Stimulated activated CD4-positive, alpha-beta T cell treated with anti-CD3 and anti-CD28 coated beads, Interleukin-1b, Interleukin-23, amount 100 ng/mL, for 4 hours (primary cell): ENCODE data around the gene SCFD2.
"Not testable (repeated sequence)": the region's sequence is repeated elsewhere in the genome, so short reads cannot be mapped to it uniquely, and the experiment has no call there.

Experiments used
- DNase-seq, 2 donors: peaks; one replicate each; pipeline ENCODE4 v3.0.0-alpha.2; 2020; ENCODE audit warnings: low read depth in 2 of 2

SCFD2 gene

GRCh38 chr4:53189011-53189410 lies 176.8 kb downstream of the SCFD2 start:
- DNase-seq, result no peak

- no peak for DNase-seq
Observed at GRCh38 chr4:53186714-53187358, 179.0 kb downstream of the SCFD2 start.

- DNase-seq, result no peak
Observed at GRCh38 chr4:53185869-53186585, 179.8 kb downstream of the SCFD2 start.

- DNase-seq, result no peak
Observed at GRCh38 chr4:53183754-53184153, 182.1 kb downstream of the SCFD2 start.

GRCh38 chr4:53177751-53178150 lies 188.1 kb downstream of the SCFD2 start:
- not testable (repeated sequence) for DNase-seq

GRCh38 chr4:53175640-53176039 lies 190.2 kb downstream of the SCFD2 start:
- DNase-seq, result no peak

- no peak for DNase-seq
Observed at GRCh38 chr4:53174823-53175222, 191.0 kb downstream of the SCFD2 start.

GRCh38 chr4:53173576-53173975 lies 192.3 kb downstream of the SCFD2 start:
- no peak for DNase-seq

- no peak for DNase-seq
Observed at GRCh38 chr4:53171797-53172196, 194.1 kb downstream of the SCFD2 start.

- no peak for DNase-seq
Observed at GRCh38 chr4:53169695-53170617, 195.9 kb downstream of the SCFD2 start.

- DNase-seq, result no peak
Observed at GRCh38 chr4:53168228-53168627, 197.6 kb downstream of the SCFD2 start.

GRCh38 chr4:53162969-53163368 lies 202.9 kb downstream of the SCFD2 start:
- DNase-seq, result no peak

GRCh38 chr4:53161787-53162433 lies 204.0 kb downstream of the SCFD2 start:
- DNase-seq, result no peak

GRCh38 chr4:53161051-53161786 lies 204.6 kb downstream of the SCFD2 start:
- DNase-seq, result no peak

- no peak for DNase-seq
Observed at GRCh38 chr4:53156896-53157295, 209.0 kb downstream of the SCFD2 start.

- no peak for DNase-seq
Observed at GRCh38 chr4:53152467-53152866, 213.4 kb downstream of the SCFD2 start.

- DNase-seq, result no peak
Observed at GRCh38 chr4:53151489-53151788, 214.4 kb downstream of the SCFD2 start.

GRCh38 chr4:53150631-53151488 lies 215.0 kb downstream of the SCFD2 start:
- no peak for DNase-seq

- no peak for DNase-seq
Observed at GRCh38 chr4:53147711-53148110, 218.2 kb downstream of the SCFD2 start.

- DNase-seq, result no peak
Observed at GRCh38 chr4:53147197-53147596, 218.7 kb downstream of the SCFD2 start.
